IMR-90 (cell line): ENCODE data around the gene CNST. TPM values are rescaled to one million over a fixed set of nuclear protein-coding genes. Genes with fewer than 3 reads are reported as not detected.
"Not testable (repeated sequence)": the region's sequence is repeated elsewhere in the genome, so short reads cannot be mapped to it uniquely, and the experiment has no call there.

Source experiments
- ATAC-seq: fragments of 200-7000 bp; cut with Tn5 transposase; 2 replicates; pipeline ENCODE4 v1.9.1; 2020; ENCODE audit warnings: low read depth, mild to moderate bottlenecking, moderate library complexity
- BruUV-seq: library from RNA; stranded (reverse); fragments of 400-500 nt; replicated peaks from 2 replicates; lab custom pipeline; 2021; lab: Mats Ljungman, UMichigan
- CTCF ChIA-PET: fragments of 300-600 bp; formaldehyde crosslinking; extraction: SDS; loops from one replicate; lab custom pipeline; 2021; ENCODE audit warnings: antibody characterized with exemption; lab: Yijun Ruan, JAX
- POLR2A ChIA-PET: fragments of 300-600 bp; sonication (Branson Sonifier 250); formaldehyde crosslinking; loops from one replicate; lab custom pipeline; 2022; ENCODE audit warnings: antibody characterized with exemption; ENCODE audit not compliant: unreplicated experiment; lab: Charles Lee
- DNase-seq: peaks from one replicate; pipeline ENCODE4 v3.0.0; 2013
- H2AFZ ChIP-seq: replicated peaks from 2 replicates; pipeline ENCODE3; 2013; ENCODE audit warnings: low read length, mild to moderate bottlenecking; ENCODE audit not compliant: poor library complexity
- H2AK5ac ChIP-seq: 2 replicates; pipeline ENCODE4 v1.6.1; 2013; ENCODE audit warnings: low read depth, low read length, inconsistent platforms
- H2AK9ac ChIP-seq: replicated peaks from 2 replicates; pipeline ENCODE3; 2013; ENCODE audit warnings: mild to moderate bottlenecking, low read depth, low read length, moderate library complexity; ENCODE audit not compliant: poor library complexity
- H2BK120ac ChIP-seq: 2 replicates; pipeline ENCODE4 v1.6.1; 2013; ENCODE audit warnings: low read depth, low read length, inconsistent platforms
- H2BK15ac ChIP-seq: 3 replicates; pipeline ENCODE4 v1.6.1; 2013; ENCODE audit warnings: low read depth, low read length, inconsistent platforms
- H2BK20ac ChIP-seq: 2 replicates; pipeline ENCODE4 v1.6.1; 2013; ENCODE audit warnings: low read depth, mild to moderate bottlenecking, inconsistent platforms, low read length, moderate library complexity
- H2BK5ac ChIP-seq: 2 replicates; pipeline ENCODE4 v1.6.1; 2013; ENCODE audit warnings: mild to moderate bottlenecking, low read depth, low read length, inconsistent platforms; ENCODE audit not compliant: poor library complexity, severe bottlenecking
- H3K14ac ChIP-seq: replicated peaks from 2 replicates; pipeline ENCODE4 v1.6.1; 2013; ENCODE audit warnings: low read depth, low read length, inconsistent platforms
- H3K18ac ChIP-seq: 2 replicates; pipeline ENCODE4 v1.6.1; 2013; ENCODE audit warnings: low read depth, low read length, control low read depth
- H3K23ac ChIP-seq: 2 replicates; pipeline ENCODE4 v1.6.1; 2013; ENCODE audit warnings: low read depth, low read length, inconsistent platforms
- H3K27ac ChIP-seq: 2 replicates; pipeline ENCODE4 v1.5.1; 2013; ENCODE audit warnings: mild to moderate bottlenecking, control low read depth, low read length; ENCODE audit not compliant: insufficient read depth
- H3K27me3 ChIP-seq: 2 replicates; pipeline ENCODE4 v1.6.1; 2013; ENCODE audit warnings: low read length; ENCODE audit not compliant: control insufficient read depth, insufficient read depth
- H3K36me3 ChIP-seq: 2 replicates; pipeline ENCODE4 v1.6.1; 2013; ENCODE audit warnings: low read length, mixed read lengths; ENCODE audit not compliant: control insufficient read depth, insufficient read depth
- H3K4ac ChIP-seq: 2 replicates; pipeline ENCODE4 v1.6.1; 2013; ENCODE audit warnings: low read depth, low read length, inconsistent platforms
- H3K4me1 ChIP-seq: 2 replicates; pipeline ENCODE4 v1.6.1; 2013; ENCODE audit warnings: low read length, mixed read lengths; ENCODE audit not compliant: control insufficient read depth, insufficient read depth
- H3K4me2 ChIP-seq: 2 replicates; pipeline ENCODE4 v1.6.1; 2013; ENCODE audit warnings: low read depth, mild to moderate bottlenecking, control low read depth, low read length, moderate library complexity
- H3K4me3 ChIP-seq: 2 replicates; pipeline ENCODE4 v1.5.1; 2013; ENCODE audit warnings: low read depth, mild to moderate bottlenecking, control low read depth, low read length, moderate library complexity; ENCODE audit not compliant: insufficient read depth
- H3K56ac ChIP-seq: 2 replicates; pipeline ENCODE4 v1.6.1; 2013; ENCODE audit warnings: low read length, inconsistent platforms; ENCODE audit not compliant: insufficient read depth; ENCODE audit errors: extremely low read depth
- H3K79me1 ChIP-seq, 2 experiments: 2 replicates each; pipeline ENCODE4 v1.6.1; 2013; ENCODE audit warnings: low read length in 2 of 2, inconsistent platforms in 1 of 2, low read depth in 1 of 2
- H3K9ac ChIP-seq: 2 replicates; pipeline ENCODE4 v1.6.1; 2013; ENCODE audit warnings: low read depth, low read length, control low read depth
- H3K9me1 ChIP-seq: 2 replicates; pipeline ENCODE4 v1.6.1; 2013; ENCODE audit warnings: low read length, inconsistent platforms; ENCODE audit not compliant: insufficient read depth
- H3K9me3 ChIP-seq: 2 replicates; pipeline ENCODE4 v1.6.1; 2013; ENCODE audit warnings: low read length; ENCODE audit not compliant: control insufficient read depth, insufficient read depth
- H4K20me1 ChIP-seq: 2 replicates; pipeline ENCODE4 v1.6.1; 2013; ENCODE audit warnings: low read length, inconsistent platforms; ENCODE audit not compliant: insufficient read depth
- H4K5ac ChIP-seq: 2 replicates; pipeline ENCODE4 v1.6.1; 2013; ENCODE audit warnings: mild to moderate bottlenecking, low read depth, low read length, control low read depth
- H4K8ac ChIP-seq, 2 experiments: 2 replicates each; pipeline ENCODE4 v1.6.1; 2013; ENCODE audit warnings: low read depth in 2 of 2, low read length in 2 of 2, control low read depth in 1 of 2, inconsistent platforms in 1 of 2
- H4K91ac ChIP-seq: 2 replicates; pipeline ENCODE4 v1.6.1; 2013; ENCODE audit warnings: low read depth, low read length, inconsistent platforms; ENCODE audit not compliant: insufficient read depth
- MXI1 ChIP-seq: IDR thresholded peaks from 2 replicates; pipeline ENCODE4 v1.6.1; 2012; ENCODE audit warnings: low read depth, mild to moderate bottlenecking, low read length, moderate library complexity, borderline replicate concordance
- RAD21 ChIP-seq: IDR thresholded peaks from 2 replicates; pipeline ENCODE4 v1.6.1; 2012; ENCODE audit warnings: low read length, improper control_type of control experiment
- RFX5 ChIP-seq: IDR thresholded peaks from 2 replicates; pipeline ENCODE4 v1.8.0; 2012; ENCODE audit warnings: low read depth, mild to moderate bottlenecking, low read length, moderate library complexity
- WGBS, 2 experiments: methylation state at CpG; one replicate each; pipeline versions ENCODE4 v1.1.5 to v1.1.7; 2013; ENCODE audit warnings: missing lambda C conversion rate in 2 of 2; ENCODE audit not compliant: insufficient read length in 1 of 2; ENCODE audit errors: extremely low coverage in 2 of 2; 5-methylcytosine and 5-hydroxymethylcytosine counted together
- dilution Hi-C: fragments of 300-500 bp; cut with HindIII; formaldehyde crosslinking; loops from one replicate; pipeline ENCODE4 v1.14.3; 2018; ENCODE audit warnings: low sequenced_read_pairs; ENCODE audit not compliant: unreplicated experiment
- in situ Hi-C: fragments of 300-500 bp; cut with MboI; formaldehyde crosslinking; loops from 3 replicates; pipeline ENCODE4 v1.14.3; 2019; ENCODE audit warnings: low sequenced_read_pairs, inconsistent platforms, mixed read lengths
- intact Hi-C: fragments of 100-400 bp; cut with micrococcal nuclease; formaldehyde crosslinking; loops from 2 replicates; pipeline ENCODE4 v1.10.0; 2022
- polyA plus RNA-seq, 3 experiments: library from polyadenylated mRNA; depleted of rRNA; stranded (reverse); fragments of >200 nt; gene quantifications; 2 replicates each; pipeline ENCODE4 v1.2.3, GENCODE V29; 2012; ENCODE audit warnings: low replicate concordance in 1 of 3
- total RNA-seq: library from RNA; depleted of rRNA; stranded (reverse); fragments of >200 nt; gene quantifications from 2 replicates; pipeline ENCODE4 v1.2.3, GENCODE V29; 2012

CNST gene
- total and polyA plus RNA-seq, 2 of the 4 experiments (the other 2 are of a cell fraction), result 15.4 to 25.5 TPM

DNA sequence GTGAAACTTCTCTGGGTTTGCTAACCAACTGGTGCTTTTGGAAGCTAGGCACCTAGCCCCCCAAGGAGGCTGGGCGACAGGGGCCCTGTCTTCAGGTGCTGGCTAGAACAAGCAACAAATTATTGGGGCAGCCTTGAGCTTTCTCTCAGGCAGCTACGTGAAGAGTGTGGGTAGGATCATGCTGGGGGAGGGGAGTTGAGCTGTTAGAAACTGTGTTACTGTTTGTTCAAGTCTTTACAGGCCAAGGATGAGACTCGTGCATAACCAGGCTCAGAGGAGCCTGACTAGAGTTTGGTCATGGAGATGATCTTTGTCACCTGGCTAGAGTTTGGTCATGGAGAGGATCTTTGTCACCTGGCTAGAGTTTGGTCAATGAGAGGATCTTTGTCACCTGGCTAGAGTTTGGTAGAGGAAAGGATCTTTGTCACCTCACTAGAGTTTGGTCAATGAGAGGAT lies 145.3 kb downstream of the CNST start:
- no peak for TF ChIP-seq RAD21
- no peak for TF ChIP-seq MXI1
- TF ChIP-seq RFX5, result no peak
- Histone ChIP-seq H3K4me2 (no peak overlapping the region), H3K9ac (no peak overlapping the region), H3K4me3 (no peak overlapping the region), H3K9me3 (peaks cover 6% of the 10 kb centered on the region), H3K18ac (no peak overlapping the region), H2BK5ac (no peak overlapping the region), H4K20me1 (no peaks in the 10 kb centered on the region), H3K4me1 (no peaks in the 10 kb centered on the region), H3K36me3 (no peaks in the 10 kb centered on the region), H3K56ac (no peak overlapping the region), H2AK9ac (no peak overlapping the region), H3K9me1 (no peaks in the 10 kb centered on the region), H2BK15ac (no peak overlapping the region), H3K4ac (no peak overlapping the region), H4K5ac (no peak overlapping the region), H4K91ac (no peak overlapping the region), H2BK20ac (no peak overlapping the region), H3K27me3 (peaks cover 2% of the 10 kb centered on the region; the same call in 1 of the 2 replicates), H3K23ac (no peak overlapping the region), H2AK5ac (no peak overlapping the region), H3K27ac (no peak overlapping the region), H2BK120ac (no peak overlapping the region), H2AFZ (no peak overlapping the region), H3K79me1 (no peaks in the 10 kb centered on the region), H3K14ac (no peak overlapping the region), H4K8ac (no peak overlapping the region)
- dilution Hi-C loops (no loop called here), in situ Hi-C loops (no loop called here), intact Hi-C loops (no loop called here)
- CTCF ChIA-PET, result no interaction called here
- BruUV-seq, result no TSS peak
- POLR2A ChIA-PET, result no interaction called here
- 60% methylated on average over 1 of the region's 3 CpGs; no CpG with 5 or more reads in 1 of the 2 experiments for WGBS, 2 experiments
- no peak for ATAC-seq
- DNase-seq, result no peak

DNA sequence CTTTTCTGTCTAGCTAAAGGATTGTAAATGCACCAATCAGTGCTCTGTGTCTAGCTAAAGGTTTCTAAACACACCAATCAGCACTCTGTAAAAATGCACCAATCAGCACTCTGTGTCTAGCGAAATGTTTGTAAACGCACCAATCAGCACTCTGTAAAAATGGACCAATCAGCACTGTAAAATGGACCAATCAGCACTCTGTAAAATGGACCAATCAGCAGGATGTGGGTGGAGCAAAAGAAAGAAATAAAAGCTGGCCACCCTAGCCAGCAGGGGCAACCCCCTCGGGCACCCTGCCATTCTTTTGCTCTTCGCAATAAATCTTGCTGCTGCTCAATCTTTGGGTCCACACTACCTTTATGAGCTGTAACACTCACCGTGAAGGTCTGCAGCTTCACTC lies 146.2 kb downstream of the CNST start:
- POLR2A ChIA-PET, H3K79me1 ChIP-seq, CTCF ChIA-PET, H3K18ac ChIP-seq, H3K56ac ChIP-seq, H3K9me3 ChIP-seq, in situ Hi-C loops, H3K27ac ChIP-seq, ATAC-seq, H2AFZ ChIP-seq, H4K8ac ChIP-seq, H3K9ac ChIP-seq, H3K27me3 ChIP-seq, H4K5ac ChIP-seq, dilution Hi-C loops, H3K4me2 ChIP-seq, H3K14ac ChIP-seq, H2BK5ac ChIP-seq, H3K36me3 ChIP-seq, H3K9me1 ChIP-seq, H4K91ac ChIP-seq, H2BK15ac ChIP-seq, H2AK9ac ChIP-seq, H2AK5ac ChIP-seq, intact Hi-C loops, H4K20me1 ChIP-seq, H3K23ac ChIP-seq, DNase-seq, H3K4me3 ChIP-seq, H2BK120ac ChIP-seq, BruUV-seq, H3K4ac ChIP-seq, H3K4me1 ChIP-seq, H2BK20ac ChIP-seq: not testable (repeated sequence)
- WGBS, 2 experiments, result 90% methylated on average over 2 of the region's 5 CpGs; no CpG with 5 or more reads in 1 of the 2 experiments
